Tibial nerve (tissue), 4 donors: Measurements from ENCODE around the gene ANXA11. TPM values are rescaled to one million over a fixed set of nuclear protein-coding genes. Genes with fewer than 3 reads are reported as not detected.
"Not testable (repeated sequence)": the region's sequence is repeated elsewhere in the genome, so short reads cannot be mapped to it uniquely, and the experiment has no call there.

Source experiments
- DNase-seq, 2 donors: peaks; one replicate each; pipeline ENCODE4 v3.0.0-alpha.2; 2019; ENCODE audit warnings: low spot score in 2 of 2
- H3K27ac ChIP-seq, 4 donors: fragments of 200-600 bp; sonication (generic) in 3 of 4; one replicate each; pipeline ENCODE4 v1.5.1; 2017 to 2019; ENCODE audit warnings: mild to moderate bottlenecking in 1 of 4
- H3K27me3 ChIP-seq, 2 donors: fragments of 200-600 bp; sonication (generic) in 1 of 2; one replicate each; pipeline versions ENCODE4 v1.5.1 to v1.6.0; 2017 to 2019
- H3K36me3 ChIP-seq, 3 donors: fragments of 200-600 bp; sonication (generic); one replicate each; pipeline ENCODE4 v1.5.1; 2018 to 2019
- H3K4me1 ChIP-seq, 4 donors: fragments of 200-600 bp; sonication (generic) in 3 of 4; one replicate each; pipeline ENCODE4 v1.5.1; 2017 to 2019
- H3K4me3 ChIP-seq, 4 donors: fragments of 200-600 bp; sonication (generic) in 3 of 4; one replicate each; pipeline ENCODE4 v1.5.1; 2017 to 2019; ENCODE audit warnings: mild to moderate bottlenecking in 1 of 4, moderate library complexity in 1 of 4
- H3K9me3 ChIP-seq, 4 donors: fragments of 200-600 bp; sonication (generic) in 3 of 4; one replicate each; pipeline ENCODE4 v1.5.1; 2017 to 2019
- WGBS, 2 donors: methylation state at CpG; one replicate each; pipeline ENCODE4 v1.1.5; 2018; 5-methylcytosine and 5-hydroxymethylcytosine counted together
- total RNA-seq, 4 donors: library from RNA; depleted of rRNA; stranded (reverse); fragments of >200 nt; gene quantifications; one replicate each; pipeline ENCODE4 v1.1.0, GENCODE V29; 2016

The ANXA11 gene
- total RNA-seq, 4 donors from 2014 or later, result 99.8 to 128 (median 113) TPM

- H3K9me3 ChIP-seq, H3K27me3 ChIP-seq, H3K36me3 ChIP-seq, H3K4me3 ChIP-seq, H3K4me1 ChIP-seq, DNase-seq, H3K27ac ChIP-seq: not testable (repeated sequence)
- WGBS, 2 donors, result 56 to 73% methylated on average over 3 of the region's 3 CpGs
These were observed 39.0 kb upstream of the ANXA11 start for GRCh38 chr10:80244371-80244770.

DNA sequence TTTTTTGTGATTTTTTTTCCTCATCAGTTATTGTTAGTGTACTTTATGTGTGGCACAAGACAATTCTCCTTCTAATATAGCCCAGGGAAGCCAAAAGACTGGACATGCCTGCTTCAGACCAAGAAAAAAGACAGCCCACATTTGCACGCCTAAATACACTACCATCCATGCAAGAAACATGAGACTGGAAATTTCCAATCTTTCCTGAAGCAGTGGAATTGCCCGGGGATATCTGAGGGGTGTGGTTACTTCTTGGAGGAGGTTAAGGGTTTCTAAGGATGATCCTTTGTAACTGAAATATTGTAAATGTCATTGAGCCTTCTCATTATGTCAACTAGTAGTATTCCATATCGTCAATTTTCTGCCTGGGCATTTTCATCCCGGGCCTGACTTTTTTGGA is 37.0 kb upstream of the ANXA11 start:
- H3K4me3 ChIP-seq, H3K9me3 ChIP-seq, H3K27me3 ChIP-seq, H3K27ac ChIP-seq, DNase-seq, H3K4me1 ChIP-seq, H3K36me3 ChIP-seq: not testable (repeated sequence)
- 55 to 71% methylated on average over 1 to 2 of the region's 4 CpGs for WGBS, 2 donors

DNA sequence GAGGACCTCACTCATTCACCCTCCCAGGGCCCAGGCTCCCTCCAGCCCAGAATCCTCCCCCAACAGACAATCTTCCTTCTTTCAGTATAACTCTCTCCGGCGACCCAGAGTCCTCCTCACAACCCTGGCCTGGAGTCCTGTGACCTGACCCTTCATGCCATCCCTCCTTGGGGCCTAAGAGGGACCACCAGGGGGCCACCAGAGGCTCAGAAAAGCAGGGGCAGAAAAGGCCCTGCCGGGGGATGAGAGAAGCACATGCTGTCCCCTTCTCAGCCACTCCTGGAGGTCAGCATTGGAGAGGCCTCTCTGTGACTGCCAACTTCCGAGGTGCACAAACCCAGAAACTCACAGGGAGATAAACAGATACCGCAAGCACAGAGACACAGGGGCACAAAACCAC is 31.1 kb upstream of the ANXA11 start:
- 75 to 94% methylated on average over 2 to 4 of the region's 5 CpGs for WGBS, 2 donors

DNA sequence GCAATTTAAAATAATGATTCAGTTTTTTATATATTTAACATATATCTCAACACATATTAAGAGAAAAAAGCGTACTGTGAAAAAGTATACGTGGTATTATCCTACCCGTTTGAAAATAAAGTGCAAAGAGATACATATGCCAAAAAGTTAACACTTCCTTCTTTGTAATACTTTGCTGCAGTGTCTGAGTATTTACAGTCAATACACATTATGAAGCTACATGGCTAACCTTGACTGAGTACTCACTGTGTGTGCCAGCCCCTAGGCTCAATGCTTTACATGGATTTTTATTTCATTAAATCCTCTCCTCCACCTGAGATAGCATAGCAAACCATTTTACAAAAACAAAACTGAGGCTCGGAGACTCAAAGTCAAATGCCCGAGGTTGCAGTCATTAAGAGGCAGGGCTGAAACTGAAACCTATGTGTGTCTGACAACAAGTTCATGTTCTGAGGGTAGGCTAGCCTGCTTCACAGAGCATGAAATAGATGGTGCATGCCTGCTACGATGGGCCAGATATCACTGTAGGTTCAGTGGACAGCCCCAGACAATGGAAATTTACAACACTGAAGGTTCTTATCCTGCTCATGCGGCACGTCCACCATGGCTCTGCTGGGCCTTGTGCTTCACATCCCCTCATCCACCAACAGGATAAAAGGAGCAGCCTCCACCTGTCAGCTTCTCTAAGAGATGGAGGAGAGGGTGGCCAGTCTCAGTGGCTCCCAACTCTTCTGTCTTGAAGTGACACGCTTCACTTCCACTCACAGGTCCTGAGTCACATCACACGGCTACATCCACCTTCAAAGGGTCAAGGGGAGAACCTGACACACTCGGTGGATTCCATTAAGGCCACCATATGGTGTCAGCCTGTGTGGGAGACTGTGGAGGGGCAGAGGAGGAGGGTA is 29.2 kb upstream of the ANXA11 start:
- H3K36me3 ChIP-seq, H3K4me1 ChIP-seq, H3K27me3 ChIP-seq, H3K4me3 ChIP-seq, H3K27ac ChIP-seq, DNase-seq, H3K9me3 ChIP-seq: not testable (repeated sequence)
- WGBS, 2 donors, result 77 to 82% methylated on average over 11 of the region's 11 CpGs

More for the DNA sequence above, 31.1 kb upstream of the ANXA11 start:
- DNase-seq, H3K36me3 ChIP-seq, H3K4me3 ChIP-seq, H3K4me1 ChIP-seq, H3K9me3 ChIP-seq, H3K27me3 ChIP-seq, H3K27ac ChIP-seq: not testable (repeated sequence)

GRCh38 chr10:80233871-80234270 is 28.5 kb upstream of the ANXA11 start:
- H3K9me3 ChIP-seq, DNase-seq, H3K27me3 ChIP-seq, H3K4me1 ChIP-seq, H3K27ac ChIP-seq, H3K4me3 ChIP-seq, H3K36me3 ChIP-seq: not testable (repeated sequence)
- 70 to 74% methylated on average over 1 of the region's 1 CpG for WGBS, 2 donors

DNA sequence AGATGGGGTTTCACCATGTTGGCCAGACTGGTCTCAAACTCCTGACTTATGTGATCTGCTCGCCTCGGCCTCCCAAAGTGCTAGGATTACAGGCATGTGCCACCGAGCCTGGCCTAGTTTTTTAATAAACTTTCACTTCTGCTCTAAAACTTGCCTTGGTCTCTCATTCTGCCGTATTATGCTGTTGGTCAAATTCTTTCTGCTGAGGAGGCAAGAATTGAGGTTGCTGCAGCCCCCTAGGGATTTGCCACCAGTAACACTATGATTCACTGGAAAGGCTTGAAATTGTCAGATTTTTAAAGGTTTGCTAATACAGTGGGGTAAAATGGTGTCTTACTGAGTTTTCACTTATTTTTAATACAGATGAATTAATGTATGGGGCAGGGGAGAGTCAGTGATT is 21.4 kb upstream of the ANXA11 start:
- 63 to 66% methylated on average over 4 of the region's 4 CpGs for WGBS, 2 donors

GRCh38 chr10:80223031-80223419 is 17.7 kb upstream of the ANXA11 start:
- not testable (repeated sequence) for H3K4me1 ChIP-seq, H3K27ac ChIP-seq, DNase-seq, H3K36me3 ChIP-seq, H3K27me3 ChIP-seq, H3K9me3 ChIP-seq, H3K4me3 ChIP-seq
- WGBS, 2 donors, result 47% methylated on average over 2 of the region's 5 CpGs; no CpG with 5 or more reads in 1 of the 2 donors

More for the DNA sequence above, 21.4 kb upstream of the ANXA11 start:
- DNase-seq, H3K27ac ChIP-seq, H3K36me3 ChIP-seq, H3K27me3 ChIP-seq, H3K4me1 ChIP-seq, H3K4me3 ChIP-seq, H3K9me3 ChIP-seq: not testable (repeated sequence)

DNA sequence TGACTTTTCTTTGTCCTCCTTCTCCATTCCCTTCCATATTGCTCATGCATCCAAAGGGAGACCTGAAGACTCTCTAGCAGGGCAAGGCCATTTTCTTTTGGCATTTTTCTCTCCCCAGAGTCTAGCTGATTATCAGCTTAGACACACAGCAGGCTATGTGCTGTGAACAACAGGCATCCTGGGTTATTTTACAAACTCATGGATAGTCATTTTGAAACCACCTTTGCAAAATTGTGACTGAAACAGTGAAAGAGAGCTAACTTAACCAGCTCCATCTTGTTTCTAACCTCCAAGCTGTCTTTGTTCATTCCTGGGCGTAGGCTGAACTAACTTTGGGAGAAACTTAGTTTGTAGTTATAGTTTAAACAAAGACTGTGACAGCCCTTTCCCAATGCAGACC is 13.5 kb upstream of the ANXA11 start:
- 72 to 90% methylated on average over 1 of the region's 1 CpG for WGBS, 2 donors
- DNase-seq, H3K4me1 ChIP-seq, H3K27ac ChIP-seq, H3K27me3 ChIP-seq, H3K9me3 ChIP-seq, H3K36me3 ChIP-seq, H3K4me3 ChIP-seq: not testable (repeated sequence)

GRCh38 chr10:80214368-80214982 is 9.1 kb upstream of the ANXA11 start:
- not testable (repeated sequence) for H3K36me3 ChIP-seq, H3K9me3 ChIP-seq, H3K4me3 ChIP-seq, H3K4me1 ChIP-seq, DNase-seq, H3K27ac ChIP-seq, H3K27me3 ChIP-seq
- 90% methylated on average over 5 of the region's 5 CpGs for WGBS, 2 donors

DNA sequence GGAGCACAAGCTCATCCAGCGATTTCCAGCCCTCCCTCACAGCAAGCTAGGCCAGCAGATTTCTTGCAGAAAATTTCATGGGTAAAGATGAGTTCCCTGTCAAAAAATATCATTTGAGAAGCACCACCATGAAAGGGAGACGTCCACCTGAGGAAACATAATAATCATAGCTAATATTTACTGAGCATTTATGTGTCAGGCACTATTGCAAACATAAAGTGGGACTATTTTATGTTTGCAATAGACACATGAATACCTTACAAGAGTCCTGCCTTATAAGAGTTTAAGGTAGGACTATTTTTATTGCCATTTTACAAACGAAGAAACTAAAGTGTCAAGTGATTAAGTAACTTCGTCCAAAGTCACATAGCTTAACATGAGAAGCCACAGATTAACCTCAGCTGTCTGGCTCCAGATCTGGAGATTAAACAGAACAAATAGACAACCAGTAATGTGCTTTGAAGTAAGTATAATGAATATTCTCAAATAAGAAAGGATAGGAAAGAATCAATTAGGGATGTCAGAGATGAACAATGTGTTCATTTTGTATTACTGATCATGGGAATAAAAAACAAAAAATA is 7.3 kb upstream of the ANXA11 start:
- whole genome bisulfite sequencing, 2 donors, result 61 to 74% methylated on average over 3 to 4 of the region's 4 CpGs
- not testable (repeated sequence) for DNase-seq, H3K27ac ChIP-seq, H3K27me3 ChIP-seq, H3K9me3 ChIP-seq, H3K4me3 ChIP-seq, H3K36me3 ChIP-seq
- peaks cover 0 to 11% (median 4%) of the 10 kb centered on the region in 4 donors for H3K4me1 ChIP-seq
